GM12801 (cell line): Measurements from ENCODE around the gene TC2N.

Experiments
- TF ChIP-seq, protein P1 (sequence below): IDR thresholded peaks from one replicate; pipeline ENCODE4 v1.5.1; 2011; ENCODE audit warnings: control low read depth; ENCODE audit not compliant: insufficient read length; ENCODE audit errors: extremely low read depth

TC2N gene

DNA sequence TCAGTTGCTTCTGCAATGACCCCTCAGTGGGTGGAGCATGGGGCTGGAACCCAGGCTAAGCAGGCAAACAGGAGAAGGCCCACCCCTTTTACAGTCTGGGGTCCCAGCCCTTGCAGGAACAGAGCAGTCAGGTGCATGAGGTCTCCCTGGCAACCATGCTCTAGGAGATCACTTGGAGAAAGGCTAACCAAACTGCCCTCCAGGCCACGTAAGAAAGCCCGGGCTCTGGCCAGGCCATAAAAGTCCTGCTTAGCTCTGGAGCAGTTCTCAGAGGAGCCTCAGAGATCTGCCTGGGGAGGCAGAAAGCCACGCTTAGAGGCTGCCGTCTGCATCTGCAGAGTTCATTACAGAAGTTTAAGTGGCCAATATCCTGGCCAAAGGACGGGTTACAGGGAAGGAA is 15.0 kb upstream of the TC2N start:
- TF ChIP-seq, protein P1, sequence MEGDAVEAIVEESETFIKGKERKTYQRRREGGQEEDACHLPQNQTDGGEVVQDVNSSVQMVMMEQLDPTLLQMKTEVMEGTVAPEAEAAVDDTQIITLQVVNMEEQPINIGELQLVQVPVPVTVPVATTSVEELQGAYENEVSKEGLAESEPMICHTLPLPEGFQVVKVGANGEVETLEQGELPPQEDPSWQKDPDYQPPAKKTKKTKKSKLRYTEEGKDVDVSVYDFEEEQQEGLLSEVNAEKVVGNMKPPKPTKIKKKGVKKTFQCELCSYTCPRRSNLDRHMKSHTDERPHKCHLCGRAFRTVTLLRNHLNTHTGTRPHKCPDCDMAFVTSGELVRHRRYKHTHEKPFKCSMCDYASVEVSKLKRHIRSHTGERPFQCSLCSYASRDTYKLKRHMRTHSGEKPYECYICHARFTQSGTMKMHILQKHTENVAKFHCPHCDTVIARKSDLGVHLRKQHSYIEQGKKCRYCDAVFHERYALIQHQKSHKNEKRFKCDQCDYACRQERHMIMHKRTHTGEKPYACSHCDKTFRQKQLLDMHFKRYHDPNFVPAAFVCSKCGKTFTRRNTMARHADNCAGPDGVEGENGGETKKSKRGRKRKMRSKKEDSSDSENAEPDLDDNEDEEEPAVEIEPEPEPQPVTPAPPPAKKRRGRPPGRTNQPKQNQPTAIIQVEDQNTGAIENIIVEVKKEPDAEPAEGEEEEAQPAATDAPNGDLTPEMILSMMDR = no peak

DNA sequence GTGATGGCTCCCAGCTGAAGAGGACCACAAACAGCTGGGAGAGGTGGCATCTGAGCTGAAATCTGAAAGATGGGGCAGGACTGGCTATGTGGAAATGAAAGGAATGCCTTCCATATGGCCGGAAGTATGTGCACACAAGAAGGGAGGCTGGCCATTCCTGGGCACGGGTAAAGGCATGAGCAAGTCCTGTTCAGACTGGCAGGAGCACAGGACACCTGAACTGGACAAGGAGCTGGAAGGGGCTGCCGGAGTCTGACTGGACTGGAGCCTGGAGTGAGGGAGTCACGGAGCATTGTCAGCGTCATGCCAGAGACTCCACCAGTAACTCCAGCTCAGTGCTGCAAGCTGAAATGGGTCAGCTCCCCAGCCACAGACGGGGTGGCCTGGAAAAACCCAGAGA is 11.9 kb upstream of the TC2N start:
- TF ChIP-seq, protein P1 = no peak

DNA sequence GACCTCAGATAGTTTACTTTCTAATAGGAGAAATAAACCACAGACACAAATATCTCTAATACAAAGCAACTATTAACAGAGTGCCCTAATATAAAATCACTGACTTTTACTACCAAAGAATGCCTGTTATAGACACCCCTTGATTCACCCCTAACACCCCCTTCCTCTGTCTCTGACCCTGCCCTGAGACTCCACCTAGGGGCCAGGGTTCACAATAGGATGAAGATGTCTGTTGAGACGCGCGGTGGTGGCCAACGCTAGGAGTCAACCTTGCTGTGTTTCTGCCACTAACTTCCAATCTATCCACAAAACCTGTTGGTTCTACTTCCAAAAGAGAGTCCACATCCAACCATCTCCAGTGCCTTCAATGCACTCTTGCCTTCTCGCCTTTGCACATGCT is 10.9 kb upstream of the TC2N start:
- TF ChIP-seq, protein P1 = no peak

DNA sequence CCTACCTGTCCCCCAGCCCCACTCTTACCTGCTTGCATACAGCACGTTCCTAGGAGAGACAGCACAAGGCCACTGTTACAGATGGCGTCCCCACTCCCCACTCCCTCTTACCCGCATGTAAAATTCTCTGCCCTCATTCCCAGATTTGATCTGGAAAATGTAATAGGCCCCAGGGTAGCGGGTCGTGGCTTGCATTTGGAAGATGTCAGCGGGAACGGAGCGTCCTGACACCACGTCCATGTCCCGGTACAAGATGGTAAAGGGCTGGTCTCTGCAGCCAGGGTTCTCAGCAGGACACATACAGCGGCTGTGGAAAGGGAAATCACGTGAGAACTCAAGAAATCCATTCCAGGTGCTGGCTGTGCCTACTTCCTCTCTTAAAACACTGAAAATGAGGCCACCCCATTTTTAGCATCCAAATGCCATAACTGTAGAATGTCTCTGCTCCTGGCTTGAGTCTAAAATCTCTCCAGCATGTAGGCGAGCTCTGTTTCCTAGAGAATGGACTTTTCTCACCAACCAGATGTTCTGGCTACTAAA is 10.1 kb upstream of the TC2N start:
- TF ChIP-seq, protein P1 = no peak

DNA sequence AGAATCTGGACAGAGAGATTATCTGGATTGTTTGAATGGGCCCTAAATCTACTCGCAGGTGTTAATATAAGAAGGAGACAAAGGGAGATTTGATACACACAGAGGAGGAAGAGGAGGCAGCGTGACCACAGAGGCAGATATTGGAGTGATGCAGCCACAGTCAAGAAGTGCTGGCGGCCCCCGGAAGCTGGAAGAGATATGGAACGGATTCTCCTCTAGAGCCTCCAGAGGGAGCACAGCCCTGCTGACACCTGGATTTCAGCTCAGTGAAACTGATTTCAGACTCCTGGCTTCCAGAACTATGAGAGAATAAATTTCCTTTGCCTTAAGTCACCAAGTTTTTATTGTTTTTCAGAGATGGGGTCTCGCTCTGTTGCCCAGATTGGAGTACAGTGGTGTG is 9.2 kb upstream of the TC2N start:
- TF ChIP-seq, protein P1 = no peak

DNA sequence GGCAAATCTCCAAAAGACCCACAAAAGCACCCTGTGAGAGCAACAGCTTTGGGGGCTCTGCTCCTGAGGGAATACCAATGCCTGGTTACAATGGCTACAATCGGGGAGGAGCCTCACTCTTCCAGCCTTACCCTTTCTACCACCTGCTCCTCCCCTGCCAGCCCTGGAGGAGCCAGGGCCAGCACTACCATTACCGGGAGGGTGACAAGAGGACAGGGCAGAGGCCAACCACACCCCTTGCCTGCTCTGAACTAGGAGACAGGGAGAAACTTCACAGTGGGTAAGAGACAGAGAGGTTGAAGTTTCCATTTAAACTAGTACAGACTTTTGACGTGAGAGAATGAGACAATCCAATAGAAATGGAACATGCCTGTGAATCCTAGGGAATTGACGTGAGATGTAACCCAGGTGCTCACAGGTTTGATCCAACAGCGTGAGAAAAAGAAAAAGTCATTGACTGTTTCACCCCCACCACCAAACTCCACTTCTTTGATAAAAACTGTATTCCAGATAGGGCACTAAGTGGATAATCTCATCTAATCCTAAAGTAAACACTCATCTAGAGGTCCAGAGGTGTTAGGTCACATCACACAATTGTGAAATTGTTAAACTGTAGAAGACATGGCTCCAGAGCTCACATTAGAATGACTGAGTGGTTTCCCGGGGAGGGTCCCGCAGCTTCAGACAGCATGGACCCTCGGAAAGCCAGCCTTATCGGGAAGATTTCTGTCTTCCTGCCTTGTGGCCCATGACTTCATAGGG is 8.4 kb upstream of the TC2N start:
- TF ChIP-seq, protein P1 = no peak

DNA sequence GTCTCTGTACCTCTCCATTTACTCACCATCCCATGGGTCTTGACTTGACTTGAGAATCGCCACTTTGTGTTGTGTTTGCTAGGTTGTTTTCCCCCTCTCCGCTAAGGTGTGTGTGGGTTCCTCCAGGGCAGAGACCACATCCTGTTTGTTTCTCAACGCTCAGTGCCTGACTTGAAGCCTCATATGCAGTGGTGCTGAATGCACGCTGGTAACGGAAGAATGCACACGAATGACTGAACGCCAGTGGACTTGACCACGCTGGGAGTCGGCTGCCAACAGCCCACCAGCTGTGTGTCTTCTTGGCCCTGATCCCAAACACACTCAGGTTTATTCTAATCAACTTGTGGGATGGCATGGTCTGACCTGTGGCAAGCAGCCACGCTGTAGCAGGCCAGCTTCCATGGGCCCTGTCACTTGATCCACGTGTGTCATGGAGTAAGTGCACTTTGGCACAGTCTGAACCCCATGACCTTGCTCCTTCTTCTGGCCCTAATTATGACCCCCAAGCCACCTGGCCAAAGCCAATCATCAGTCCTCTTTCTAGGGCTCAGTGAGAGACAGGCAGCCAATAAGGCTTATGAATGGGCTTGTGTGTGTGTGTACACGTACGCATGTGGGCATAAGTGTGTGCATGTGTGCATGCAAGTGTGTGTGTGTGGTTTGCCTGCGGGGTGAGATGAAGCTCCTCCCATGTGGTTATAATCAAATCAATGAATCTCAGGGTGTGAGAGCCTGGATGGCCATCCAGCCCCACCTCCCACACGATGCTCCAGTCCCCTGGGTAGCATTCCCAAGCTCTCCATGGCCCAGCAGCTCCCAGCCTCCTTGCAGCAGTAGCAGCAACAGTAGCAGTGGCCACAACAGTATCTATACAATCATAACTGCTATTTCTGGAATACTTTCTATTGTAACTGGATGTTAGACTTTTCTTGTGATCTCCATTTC is 6.4 kb upstream of the TC2N start:
- TF ChIP-seq, protein P1 = no peak
